ENCODE data around the gene PLPPR5.

GRCh38 chr1:98939471-98939870 lies 65.2 kb downstream of the PLPPR5 start:
- TF ChIP-seq CTCF (conservative IDR thresholded peaks at IDR 0.05; ENCODE audit: low read depth, low read length) (no peak), POLR2A (IDR thresholded peaks at IDR 0.05; ENCODE audit: low read depth, low read length) (no peak), BHLHE40 (IDR thresholded peaks at IDR 0.05; ENCODE audit: low read depth, low read length) (no peak), USF2 (IDR thresholded peaks at IDR 0.05; ENCODE audit: low read depth, low read length) (no peak), SMC3 (IDR thresholded peaks at IDR 0.05; ENCODE audit: low read depth, low read length) (no peak), RAD21 (IDR thresholded peaks at IDR 0.05; ENCODE audit: low read length) (no peak), NFE2L2 (IDR thresholded peaks at IDR 0.05; ENCODE audit: low read depth, low read length) (no peak), CEBPB (IDR thresholded peaks at IDR 0.05; ENCODE audit: low read depth, low read length) (no peak), MAZ (IDR thresholded peaks at IDR 0.05; ENCODE audit: borderline replicate concordance, low read depth, low read length) (no peak)
